HepG2 (cell line): ENCODE measurements around the gene SPRED2. TPM values are rescaled to one million over a fixed set of nuclear protein-coding genes. Genes with fewer than 3 reads are reported as not detected.

ENCODE experiments used
- ATAC-seq: fragments of 200-7000 bp; cut with Tn5 transposase; 3 replicates; pipeline ENCODE4 v1.9.1; 2020; ENCODE audit warnings: mild to moderate bottlenecking, moderate library complexity
- BruUV-seq: library from RNA; stranded (reverse); fragments of 400-500 nt; replicated peaks from 2 replicates; lab custom pipeline; 2021; lab: Mats Ljungman, UMichigan
- CTCF ChIA-PET: fragments of 300-600 bp; formaldehyde crosslinking; extraction: SDS; loops from one replicate; lab custom pipeline; 2021; ENCODE audit warnings: low total read pairs, inconsistent platforms, low intra/inter-chr PET ratio; lab: Yijun Ruan, JAX
- POLR2A ChIA-PET: fragments of 350-600 bp; sonication (Branson Sonifier 250); formaldehyde crosslinking; loops from one replicate; lab custom pipeline; 2020; ENCODE audit warnings: antibody characterized with exemption, inconsistent platforms; lab: Yijun Ruan, JAX
- DNase-seq: peaks from one replicate; pipeline ENCODE4 v3.0.0-alpha.2; 2015; ENCODE audit warnings: low spot score
- FAIRE-seq: peaks from 3 replicates; lab custom pipeline; 2011; peaks lifted over from hg19 to GRCh38; lab: Jason Lieb, UNC
- H2AFZ ChIP-seq: one replicate; pipeline ENCODE4 v1.6.1; 2011; ENCODE audit warnings: low read length, inconsistent platforms
- H3K27ac ChIP-seq: fragments of 300-600 bp; 3 replicates; pipeline ENCODE4 v1.8.0; 2011; ENCODE audit warnings: mixed run types, mild to moderate bottlenecking, mixed read lengths, low read length, inconsistent platforms; ENCODE audit not compliant: insufficient read depth; ENCODE audit errors: extremely low read length
- H3K27me3 ChIP-seq, 2 experiments: fragments of 200-600 bp in 1 of 2; 2 replicates in 1 of 2; 3 replicates in 1 of 2; pipeline versions ENCODE4 v1.6.0 to v1.8.0; 2011; ENCODE audit warnings: low read length in 2 of 2, mild to moderate bottlenecking in 2 of 2, moderate library complexity in 2 of 2, inconsistent platforms in 1 of 2; ENCODE audit not compliant: insufficient read depth in 2 of 2, control insufficient read depth in 1 of 2
- H3K36me3 ChIP-seq, 2 experiments: fragments of 200-600 bp in 1 of 2; replicated peaks in 1 of 2; 2 replicates in 1 of 2; 3 replicates in 1 of 2; pipeline versions ENCODE4 v1.5.1 to v1.8.0; 2011; ENCODE audit warnings: low read length in 2 of 2, inconsistent platforms in 1 of 2; ENCODE audit not compliant: insufficient read depth in 2 of 2, control insufficient read depth in 1 of 2
- H3K4me1 ChIP-seq: 2 replicates; pipeline ENCODE4 v1.5.1; 2012; ENCODE audit warnings: low read length, inconsistent platforms; ENCODE audit not compliant: insufficient read depth
- H3K4me2 ChIP-seq: 2 replicates; pipeline ENCODE4 v1.6.0; 2011; ENCODE audit warnings: low read depth, low read length, inconsistent platforms
- H3K4me3 ChIP-seq, 3 experiments: fragments of 200-600 bp in 1 of 3; sonication (generic), shearing (Covaris generic) in 1 of 3; replicated peaks in 1 of 3; 2 replicates each; pipeline ENCODE4 v1.5.1; 2011 to 2016; ENCODE audit warnings: low read length in 3 of 3, inconsistent platforms in 2 of 3, low read depth in 2 of 3, mild to moderate bottlenecking in 2 of 3, control low read depth in 1 of 3, mixed read lengths in 1 of 3; ENCODE audit not compliant: insufficient read depth in 1 of 3
- H3K79me2 ChIP-seq: one replicate; pipeline ENCODE4 v1.6.1; 2011; ENCODE audit warnings: low read length, inconsistent platforms; ENCODE audit not compliant: insufficient read depth
- H3K9ac ChIP-seq: 2 replicates; pipeline ENCODE4 v1.6.0; 2011; ENCODE audit warnings: mild to moderate bottlenecking, low read depth, low read length, inconsistent platforms; ENCODE audit not compliant: insufficient read depth
- H3K9me3 ChIP-seq: 2 replicates; pipeline ENCODE4 v1.5.1; 2012; ENCODE audit warnings: mild to moderate bottlenecking, low read length
- H4K20me1 ChIP-seq: 2 replicates; pipeline ENCODE4 v1.6.0; 2011; ENCODE audit warnings: inconsistent platforms, mild to moderate bottlenecking, low read length, moderate library complexity; ENCODE audit not compliant: insufficient read depth
- ARID2 ChIP-seq: sonication (generic); formaldehyde crosslinking; IDR thresholded peaks from 2 replicates; pipeline ENCODE4 v1.8.1; 2022; ENCODE audit warnings: mild to moderate bottlenecking, missing genetic modification reagents, borderline replicate concordance
- GATAD2A ChIP-seq: IDR thresholded peaks from 2 replicates; pipeline ENCODE4 v1.6.1; 2016
- MXD3 ChIP-seq: IDR thresholded peaks from 2 replicates; pipeline ENCODE4 v1.6.1; 2016; ENCODE audit warnings: mild to moderate bottlenecking, missing biosample characterization, missing genetic modification reagents
- PRDM15 ChIP-seq: sonication (generic); formaldehyde crosslinking; IDR thresholded peaks from 2 replicates; pipeline ENCODE4 v1.4.0; 2020; ENCODE audit warnings: missing genetic modification reagents
- TRIM24 ChIP-seq: sonication (generic); formaldehyde crosslinking; IDR thresholded peaks from 2 replicates; pipeline ENCODE4 v1.8.0; 2022; ENCODE audit warnings: mild to moderate bottlenecking, missing genetic modification reagents
- ZNF17 ChIP-seq: sonication (generic); formaldehyde crosslinking; IDR thresholded peaks from 2 replicates; pipeline ENCODE4 v1.5.0; 2020; ENCODE audit warnings: mild to moderate bottlenecking, missing genetic modification reagents
- ZNF468 ChIP-seq: sonication (generic); formaldehyde crosslinking; IDR thresholded peaks from 2 replicates; pipeline ENCODE4 v1.8.0; 2022; ENCODE audit warnings: mild to moderate bottlenecking, moderate library complexity, missing genetic modification reagents
- WGBS: methylation state at CpG from one replicate; pipeline ENCODE4 v1.1.6; 2017; ENCODE audit warnings: low lambda C conversion rate; 5-methylcytosine and 5-hydroxymethylcytosine counted together
- in situ Hi-C: cut with HindIII; loops from 2 replicates; pipeline ENCODE4 v1.10.0; 2017; ENCODE audit warnings: low pct_unique_long_range_greater_than_20kb; ENCODE audit not compliant: extremely low pct_ligation_motif_present
- intact Hi-C: fragments of 100-400 bp; cut with micrococcal nuclease; formaldehyde crosslinking; loops from one replicate; pipeline ENCODE4 v1.10.0; 2022; ENCODE audit not compliant: unreplicated experiment
- polyA plus RNA-seq, 8 experiments: library from polyadenylated mRNA; depleted of rRNA in 3 of 8; stranded (reverse) in 7 of 8; unstranded in 1 of 8; fragments of >200 nt; fragmentation: Illumina TruSeq in 4 of 8; extraction: Trizol in 4 of 8; gene quantifications; 2 replicates each; pipeline versions ENCODE4 v1.2.1 to v1.2.3, GENCODE V29; 2011 to 2016; ENCODE audit warnings: low read depth in 4 of 8, missing spikeins in 1 of 8, mixed read lengths in 1 of 8; ENCODE audit not compliant: insufficient read depth in 1 of 8
- total RNA-seq, 5 experiments: library from RNA; depleted of rRNA; stranded (reverse); fragments of >200 nt; fragmentation: Illumina TruSeq; extraction: Trizol; gene quantifications; 2 replicates each; pipeline ENCODE4 v1.2.3, GENCODE V29; 2016; ENCODE audit warnings: low read depth in 1 of 5
- TF ChIP-seq, protein P1 (sequence below): sonication (generic); formaldehyde crosslinking; IDR thresholded peaks from 2 replicates; pipeline ENCODE4 v1.5.0; 2020; ENCODE audit warnings: missing genetic modification reagents
- TF ChIP-seq, protein P2 (sequence below), 2 experiments: sonication (generic) in 1 of 2; formaldehyde crosslinking in 1 of 2; IDR thresholded peaks; 2 replicates each; pipeline versions ENCODE4 v1.4.0 to v1.6.1; 2016 to 2020; ENCODE audit warnings: borderline replicate concordance in 1 of 2, low read depth in 1 of 2, mild to moderate bottlenecking in 1 of 2, missing genetic modification reagents in 1 of 2
- TF ChIP-seq, protein P3 (sequence below): sonication (generic); formaldehyde crosslinking; IDR thresholded peaks from 2 replicates; pipeline ENCODE4 v1.9.0; 2022; ENCODE audit warnings: low read depth, missing genetic modification reagents

The SPRED2 gene
- total and polyA plus RNA-seq, 2 of the 13 experiments (the other 11 are each of a cell fraction or from before 2014, with no cell fraction given), result 13.0 to 37.0 TPM

DNA sequence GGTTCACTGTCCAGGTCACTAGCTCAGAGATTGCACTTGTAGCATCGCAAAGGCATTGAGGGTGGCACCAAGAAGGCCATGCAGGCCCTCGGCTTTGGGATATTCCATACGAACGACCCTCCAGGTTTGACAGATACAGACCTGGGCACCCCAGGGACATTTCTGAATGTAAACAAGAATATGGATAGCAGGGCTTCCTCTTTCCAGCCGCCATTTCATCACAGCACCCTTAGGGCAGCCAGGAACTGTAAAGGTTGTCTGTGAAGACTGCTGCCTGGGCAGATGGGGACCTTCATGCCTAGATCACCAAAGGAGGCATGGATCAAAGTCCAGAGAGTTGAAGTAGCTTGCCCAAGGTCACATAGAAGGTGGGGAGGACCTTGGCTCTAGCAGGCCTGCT, 134.3 kb downstream of the SPRED2 start:
- Histone ChIP-seq H3K79me2 (no peaks in the 10 kb centered on the region), H2AFZ (no peak overlapping the region), H3K27ac (no peak overlapping the region), H3K36me3 (no peaks in the 10 kb centered on the region), H4K20me1 (no peaks in the 10 kb centered on the region), H3K4me3 (no peak overlapping the region), H3K27me3 (no peaks in the 10 kb centered on the region), H3K4me2 (no peak overlapping the region), H3K9ac (no peak overlapping the region), H3K4me1 (peaks cover 74% of the 10 kb centered on the region), H3K9me3 (no peaks in the 10 kb centered on the region)
- DNase-seq (no peak), ATAC-seq (no peak), FAIRE-seq (no peak)
- BruUV-seq, result no TSS peak
- 58% methylated on average over 4 of the region's 5 CpGs for WGBS
- intact Hi-C loops, result no loop called here
- in situ Hi-C loops, result no loop called here
- POLR2A ChIA-PET, result interaction anchor here (0.6 to 3.2 kb wide), 3 partner anchors 134 to 242 kb away, joined by 3 to 31 read pairs (median 3); partner anchors contain the start of gene SPRED2
- CTCF ChIA-PET, result no interaction called here
- TF ChIP-seq ZNF468 (CRISPR knock-in tag) (no peak), ZNF17 (CRISPR knock-in tag) (no peak), GATAD2A (CRISPR knock-in tag) (no peak), MXD3 (CRISPR knock-in tag) (no peak), PRDM15 (CRISPR knock-in tag) (no peak), ARID2 (CRISPR knock-in tag) (no peak), TRIM24 (CRISPR knock-in tag) (no peak)
- TF ChIP-seq, protein P1, sequence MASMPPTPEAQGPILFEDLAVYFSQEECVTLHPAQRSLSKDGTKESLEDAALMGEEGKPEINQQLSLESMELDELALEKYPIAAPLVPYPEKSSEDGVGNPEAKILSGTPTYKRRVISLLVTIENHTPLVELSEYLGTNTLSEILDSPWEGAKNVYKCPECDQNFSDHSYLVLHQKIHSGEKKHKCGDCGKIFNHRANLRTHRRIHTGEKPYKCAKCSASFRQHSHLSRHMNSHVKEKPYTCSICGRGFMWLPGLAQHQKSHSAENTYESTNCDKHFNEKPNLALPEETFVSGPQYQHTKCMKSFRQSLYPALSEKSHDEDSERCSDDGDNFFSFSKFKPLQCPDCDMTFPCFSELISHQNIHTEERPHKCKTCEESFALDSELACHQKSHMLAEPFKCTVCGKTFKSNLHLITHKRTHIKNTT (CRISPR knock-in tag), result no peak
- TF ChIP-seq, protein P2, sequence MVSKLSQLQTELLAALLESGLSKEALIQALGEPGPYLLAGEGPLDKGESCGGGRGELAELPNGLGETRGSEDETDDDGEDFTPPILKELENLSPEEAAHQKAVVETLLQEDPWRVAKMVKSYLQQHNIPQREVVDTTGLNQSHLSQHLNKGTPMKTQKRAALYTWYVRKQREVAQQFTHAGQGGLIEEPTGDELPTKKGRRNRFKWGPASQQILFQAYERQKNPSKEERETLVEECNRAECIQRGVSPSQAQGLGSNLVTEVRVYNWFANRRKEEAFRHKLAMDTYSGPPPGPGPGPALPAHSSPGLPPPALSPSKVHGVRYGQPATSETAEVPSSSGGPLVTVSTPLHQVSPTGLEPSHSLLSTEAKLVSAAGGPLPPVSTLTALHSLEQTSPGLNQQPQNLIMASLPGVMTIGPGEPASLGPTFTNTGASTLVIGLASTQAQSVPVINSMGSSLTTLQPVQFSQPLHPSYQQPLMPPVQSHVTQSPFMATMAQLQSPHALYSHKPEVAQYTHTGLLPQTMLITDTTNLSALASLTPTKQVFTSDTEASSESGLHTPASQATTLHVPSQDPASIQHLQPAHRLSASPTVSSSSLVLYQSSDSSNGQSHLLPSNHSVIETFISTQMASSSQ (IDR thresholded peaks at IDR 0.05; ENCODE audit: low read depth), result no peak
- TF ChIP-seq, protein P2 (CRISPR knock-in tag; IDR thresholded peaks at IDR 0.05; ENCODE audit: borderline replicate concordance), result no peak
- TF ChIP-seq, protein P3, sequence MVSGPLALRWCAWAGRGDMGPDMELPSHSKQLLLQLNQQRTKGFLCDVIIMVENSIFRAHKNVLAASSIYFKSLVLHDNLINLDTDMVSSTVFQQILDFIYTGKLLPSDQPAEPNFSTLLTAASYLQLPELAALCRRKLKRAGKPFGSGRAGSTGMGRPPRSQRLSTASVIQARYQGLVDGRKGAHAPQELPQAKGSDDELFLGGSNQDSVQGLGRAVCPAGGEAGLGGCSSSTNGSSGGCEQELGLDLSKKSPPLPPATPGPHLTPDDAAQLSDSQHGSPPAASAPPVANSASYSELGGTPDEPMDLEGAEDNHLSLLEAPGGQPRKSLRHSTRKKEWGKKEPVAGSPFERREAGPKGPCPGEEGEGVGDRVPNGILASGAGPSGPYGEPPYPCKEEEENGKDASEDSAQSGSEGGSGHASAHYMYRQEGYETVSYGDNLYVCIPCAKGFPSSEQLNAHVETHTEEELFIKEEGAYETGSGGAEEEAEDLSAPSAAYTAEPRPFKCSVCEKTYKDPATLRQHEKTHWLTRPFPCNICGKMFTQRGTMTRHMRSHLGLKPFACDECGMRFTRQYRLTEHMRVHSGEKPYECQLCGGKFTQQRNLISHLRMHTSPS (CRISPR knock-in tag), result no peak
